ENCODE data around the gene ITGAL. TPM values are rescaled to one million over a fixed set of nuclear protein-coding genes. Genes with fewer than 3 reads are reported as not detected.

The ITGAL gene
- total and polyA plus RNA-seq, 2 of the 13 experiments (the other 11 are each of a cell fraction or from before 2014, with no cell fraction given): 0.86 to 1.2 TPM

DNA sequence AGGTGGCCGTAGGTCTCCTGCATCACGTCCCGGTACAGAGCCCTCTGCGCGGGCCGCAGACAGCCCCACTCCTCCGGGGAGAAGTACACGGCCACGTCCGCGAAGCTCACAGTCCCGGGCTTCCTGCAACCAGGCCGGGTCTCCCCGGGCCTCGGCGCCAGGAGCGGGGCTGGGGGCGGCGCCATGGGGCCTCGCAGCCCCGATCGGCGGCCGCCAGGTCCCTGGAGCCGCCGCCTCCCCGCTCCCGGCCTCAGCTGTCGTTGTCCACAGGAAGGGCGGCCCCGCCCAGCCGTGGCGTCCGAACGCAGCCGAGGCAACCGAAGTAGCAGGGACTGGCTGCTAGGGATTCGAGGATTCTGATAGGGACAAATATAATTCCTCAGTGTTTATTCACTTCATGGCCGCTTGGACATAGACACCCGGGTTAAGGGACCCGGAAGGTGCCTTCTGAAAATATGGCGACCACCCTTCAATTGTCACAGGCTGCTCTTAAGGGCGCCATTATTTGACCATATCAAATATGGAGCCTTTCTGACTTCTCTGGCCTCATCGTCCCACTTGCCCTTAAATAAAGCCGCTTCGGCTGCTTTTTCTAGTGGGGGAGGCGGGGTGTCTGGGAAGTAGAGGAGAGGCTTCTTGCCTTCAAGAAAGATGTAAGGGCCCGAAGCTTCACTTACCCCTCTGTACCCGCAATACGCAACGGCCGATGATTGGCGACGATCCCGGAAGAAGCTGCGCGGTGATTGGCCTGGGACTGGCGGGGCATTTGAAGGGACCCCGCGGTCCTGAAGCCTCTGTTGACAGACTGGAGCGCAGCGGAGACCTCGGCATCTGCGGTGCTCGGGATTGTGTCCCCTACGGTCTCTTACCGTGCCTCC is 99.1 kb downstream of the ITGAL start, which contains the start of gene ZNF688 (continued):
- peak; percentile 57; the same call in 1 of the 2 replicates for TF ChIP-seq HCFC1 (IDR thresholded peaks at IDR 0.05; ENCODE audit: low read depth, low read length)
- TF ChIP-seq THAP11 (CRISPR knock-in tag; IDR thresholded peaks at IDR 0.05): peak; percentile 87
- peak; percentile 66; the same call in 1 of the 2 replicates for TF ChIP-seq ZNF709 (CRISPR knock-in tag; IDR thresholded peaks at IDR 0.05)
- 0 out of 2 replicates have a peak, but pooled peaks have one; percentile 49 for TF ChIP-seq ZNF775 (CRISPR knock-in tag; IDR thresholded peaks at IDR 0.05; ENCODE audit: borderline replicate concordance)
- peak; percentile 31; the same call in 1 of the 2 replicates for TF ChIP-seq ZIK1 (CRISPR knock-in tag; IDR thresholded peaks at IDR 0.05; ENCODE audit: borderline replicate concordance, low read depth)
- peak; percentile 81; the same call in 1 of the 2 replicates for TF ChIP-seq YEATS4 (CRISPR knock-in tag; IDR thresholded peaks at IDR 0.05; ENCODE audit: borderline replicate concordance)
- TF ChIP-seq, protein P1, sequence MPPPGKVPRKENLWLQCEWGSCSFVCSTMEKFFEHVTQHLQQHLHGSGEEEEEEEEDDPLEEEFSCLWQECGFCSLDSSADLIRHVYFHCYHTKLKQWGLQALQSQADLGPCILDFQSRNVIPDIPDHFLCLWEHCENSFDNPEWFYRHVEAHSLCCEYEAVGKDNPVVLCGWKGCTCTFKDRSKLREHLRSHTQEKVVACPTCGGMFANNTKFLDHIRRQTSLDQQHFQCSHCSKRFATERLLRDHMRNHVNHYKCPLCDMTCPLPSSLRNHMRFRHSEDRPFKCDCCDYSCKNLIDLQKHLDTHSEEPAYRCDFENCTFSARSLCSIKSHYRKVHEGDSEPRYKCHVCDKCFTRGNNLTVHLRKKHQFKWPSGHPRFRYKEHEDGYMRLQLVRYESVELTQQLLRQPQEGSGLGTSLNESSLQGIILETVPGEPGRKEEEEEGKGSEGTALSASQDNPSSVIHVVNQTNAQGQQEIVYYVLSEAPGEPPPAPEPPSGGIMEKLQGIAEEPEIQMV (CRISPR knock-in tag; IDR thresholded peaks at IDR 0.05; ENCODE audit: low read depth): no peak
- TF ChIP-seq, protein P2, sequence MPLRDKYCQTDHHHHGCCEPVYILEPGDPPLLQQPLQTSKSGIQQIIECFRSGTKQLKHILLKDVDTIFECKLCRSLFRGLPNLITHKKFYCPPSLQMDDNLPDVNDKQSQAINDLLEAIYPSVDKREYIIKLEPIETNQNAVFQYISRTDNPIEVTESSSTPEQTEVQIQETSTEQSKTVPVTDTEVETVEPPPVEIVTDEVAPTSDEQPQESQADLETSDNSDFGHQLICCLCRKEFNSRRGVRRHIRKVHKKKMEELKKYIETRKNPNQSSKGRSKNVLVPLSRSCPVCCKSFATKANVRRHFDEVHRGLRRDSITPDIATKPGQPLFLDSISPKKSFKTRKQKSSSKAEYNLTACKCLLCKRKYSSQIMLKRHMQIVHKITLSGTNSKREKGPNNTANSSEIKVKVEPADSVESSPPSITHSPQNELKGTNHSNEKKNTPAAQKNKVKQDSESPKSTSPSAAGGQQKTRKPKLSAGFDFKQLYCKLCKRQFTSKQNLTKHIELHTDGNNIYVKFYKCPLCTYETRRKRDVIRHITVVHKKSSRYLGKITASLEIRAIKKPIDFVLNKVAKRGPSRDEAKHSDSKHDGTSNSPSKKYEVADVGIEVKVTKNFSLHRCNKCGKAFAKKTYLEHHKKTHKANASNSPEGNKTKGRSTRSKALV (CRISPR knock-in tag; IDR thresholded peaks at IDR 0.05): 0 out of 2 replicates have a peak, but pooled peaks have one; percentile 43
- TF ChIP-seq XRCC5 (optimal IDR thresholded peaks at IDR 0.05; ENCODE audit: low read length): peak; percentile 81
- peak; percentile 61 for TF ChIP-seq HNRNPLL (IDR thresholded peaks at IDR 0.05; ENCODE audit: low read depth, low read length, poor library complexity, severe bottlenecking)
- peak; percentile 21; the same call in 1 of the 2 replicates for TF ChIP-seq TSC22D2 (CRISPR knock-in tag; IDR thresholded peaks at IDR 0.05; ENCODE audit: borderline replicate concordance)
- TF ChIP-seq TAF1 (CRISPR knock-in tag; IDR thresholded peaks at IDR 0.05): peak; percentile 70; the same call in 1 of the 2 replicates
- TF ChIP-seq SIX1 (CRISPR knock-in tag; IDR thresholded peaks at IDR 0.05; ENCODE audit: borderline replicate concordance): no peak
- TF ChIP-seq ZNF431 (CRISPR knock-in tag; IDR thresholded peaks at IDR 0.05; ENCODE audit: borderline replicate concordance, low read depth): 0 out of 2 replicates have a peak, but pooled peaks have one; percentile 52
- no peak for TF ChIP-seq DNMT1 (CRISPR knock-in tag; IDR thresholded peaks at IDR 0.05)
- TF ChIP-seq TGIF2 (CRISPR knock-in tag; IDR thresholded peaks at IDR 0.05): peak; percentile 100
- TF ChIP-seq, protein P3, sequence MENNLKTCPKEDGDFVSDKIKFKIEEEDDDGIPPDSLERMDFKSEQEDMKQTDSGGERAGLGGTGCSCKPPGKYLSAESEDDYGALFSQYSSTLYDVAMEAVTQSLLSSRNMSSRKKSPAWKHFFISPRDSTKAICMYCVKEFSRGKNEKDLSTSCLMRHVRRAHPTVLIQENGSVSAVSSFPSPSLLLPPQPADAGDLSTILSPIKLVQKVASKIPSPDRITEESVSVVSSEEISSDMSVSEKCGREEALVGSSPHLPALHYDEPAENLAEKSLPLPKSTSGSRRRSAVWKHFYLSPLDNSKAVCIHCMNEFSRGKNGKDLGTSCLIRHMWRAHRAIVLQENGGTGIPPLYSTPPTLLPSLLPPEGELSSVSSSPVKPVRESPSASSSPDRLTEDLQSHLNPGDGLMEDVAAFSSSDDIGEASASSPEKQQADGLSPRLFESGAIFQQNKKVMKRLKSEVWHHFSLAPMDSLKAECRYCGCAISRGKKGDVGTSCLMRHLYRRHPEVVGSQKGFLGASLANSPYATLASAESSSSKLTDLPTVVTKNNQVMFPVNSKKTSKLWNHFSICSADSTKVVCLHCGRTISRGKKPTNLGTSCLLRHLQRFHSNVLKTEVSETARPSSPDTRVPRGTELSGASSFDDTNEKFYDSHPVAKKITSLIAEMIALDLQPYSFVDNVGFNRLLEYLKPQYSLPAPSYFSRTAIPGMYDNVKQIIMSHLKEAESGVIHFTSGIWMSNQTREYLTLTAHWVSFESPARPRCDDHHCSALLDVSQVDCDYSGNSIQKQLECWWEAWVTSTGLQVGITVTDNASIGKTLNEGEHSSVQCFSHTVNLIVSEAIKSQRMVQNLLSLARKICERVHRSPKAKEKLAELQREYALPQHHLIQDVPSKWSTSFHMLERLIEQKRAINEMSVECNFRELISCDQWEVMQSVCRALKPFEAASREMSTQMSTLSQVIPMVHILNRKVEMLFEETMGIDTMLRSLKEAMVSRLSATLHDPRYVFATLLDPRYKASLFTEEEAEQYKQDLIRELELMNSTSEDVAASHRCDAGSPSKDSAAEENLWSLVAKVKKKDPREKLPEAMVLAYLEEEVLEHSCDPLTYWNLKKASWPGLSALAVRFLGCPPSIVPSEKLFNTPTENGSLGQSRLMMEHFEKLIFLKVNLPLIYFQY (CRISPR knock-in tag; IDR thresholded peaks at IDR 0.05; ENCODE audit: borderline replicate concordance): 0 out of 2 replicates have a peak, but pooled peaks have one; percentile 0
- no peak; the same call in 1 of the 2 replicates for TF ChIP-seq RFXAP (CRISPR knock-in tag; IDR thresholded peaks at IDR 0.05; ENCODE audit: borderline replicate concordance)
- peak; percentile 46 for TF ChIP-seq BRD4 (CRISPR knock-in tag; IDR thresholded peaks at IDR 0.05)
